ENCODE data around the gene RPL29.
A peak's percentile ranks its signal among the peaks of the same experiment; 100 is the strongest.

The RPL29 gene

DNA sequence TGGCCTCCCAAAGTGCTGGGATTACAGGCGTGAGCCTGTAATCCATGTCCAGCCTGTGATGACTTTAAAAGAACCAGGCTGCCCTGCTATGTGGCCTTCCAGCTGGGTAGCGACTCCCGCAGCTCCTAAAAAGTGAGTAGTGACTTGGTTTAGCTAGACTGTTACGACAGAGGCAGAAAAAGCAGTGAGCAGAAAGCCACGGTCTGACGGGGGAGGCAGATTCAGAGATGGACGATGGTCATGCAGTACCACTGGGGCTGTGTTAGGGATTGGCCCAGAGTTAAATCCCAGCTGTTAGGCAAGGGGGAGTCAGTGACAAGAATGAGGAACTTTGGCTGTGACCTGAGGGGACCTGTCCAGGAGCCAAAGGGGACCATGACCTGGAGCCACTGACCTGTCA is 3.1 kb upstream of the RPL29 start:
- H3K4me3 ChIP-seq (ENCODE audit: low read length in 2 of 2) = no peak overlapping the region
- H2AFZ ChIP-seq (ENCODE audit: low read length) = no peak overlapping the region
- peaks cover 0 to 2% (median 0%) of the 10 kb centered on the region in 3 experiments for H3K27me3 ChIP-seq (ENCODE audit: control insufficient read depth in 3 of 3, insufficient read depth in 3 of 3, low read depth in 1 of 3, low read length in 3 of 3)
- peaks cover 3% of the 10 kb centered on the region for H3K79me1 ChIP-seq (ENCODE audit: low read depth, low read length)
- no peak overlapping the region for H2BK15ac ChIP-seq (ENCODE audit: low read length)
- no peak overlapping the region for H2AK5ac ChIP-seq (ENCODE audit: low read depth, low read length)
- H2BK5ac ChIP-seq (ENCODE audit: low read length) = no peak overlapping the region
- no peak overlapping the region for H3K9ac ChIP-seq (ENCODE audit: low read depth, low read length, poor library complexity)
- no peak overlapping the region for H2BK12ac ChIP-seq (ENCODE audit: low read length)
- H3K9me3 ChIP-seq (replicated peaks in 1 of 2; ENCODE audit: control insufficient read depth in 2 of 2, insufficient read depth in 1 of 2, low read depth in 1 of 2, low read length in 2 of 2) = no peaks in the 10 kb centered on the region
- WGBS, 2 donors (ENCODE audit: extremely low coverage in 2 of 2, insufficient read length in 2 of 2, insufficient replicate concordance in 1 of 2) = no CpG with 5 or more reads among the region's 7 CpGs
- H3K4ac ChIP-seq (ENCODE audit: low read length) = no peak overlapping the region
- H3K14ac ChIP-seq (ENCODE audit: low read length) = no peak overlapping the region
- no peak overlapping the region for H4K91ac ChIP-seq (ENCODE audit: low read depth, low read length, poor library complexity)
- peaks cover 30 to 35% of the 10 kb centered on the region in 2 donors for H3K4me1 ChIP-seq (ENCODE audit: control insufficient read depth in 2 of 2, insufficient read depth in 1 of 2, low read depth in 1 of 2, low read length in 2 of 2)
- H4K8ac ChIP-seq (ENCODE audit: low read depth, low read length) = no peak overlapping the region
- peaks cover 11 to 17% of the 10 kb centered on the region in 2 donors for H3K36me3 ChIP-seq (replicated peaks in 1 of 2; ENCODE audit: control insufficient read depth in 2 of 2, insufficient read depth in 2 of 2, low read length in 2 of 2)
- no peak overlapping the region for H3K18ac ChIP-seq (ENCODE audit: low read length)
- DNase-seq (ENCODE audit: low spot score) = no peak
- no peak overlapping the region for H3K27ac ChIP-seq (replicated peaks; ENCODE audit: low read length)
- H3K23ac ChIP-seq (ENCODE audit: low read depth, low read length, poor library complexity) = no peak overlapping the region
- H3K4me2 ChIP-seq (ENCODE audit: insufficient read depth, low read length, poor library complexity, severe bottlenecking) = no peak overlapping the region
- no peak overlapping the region for H2BK120ac ChIP-seq (ENCODE audit: low read depth, low read length)

DNA sequence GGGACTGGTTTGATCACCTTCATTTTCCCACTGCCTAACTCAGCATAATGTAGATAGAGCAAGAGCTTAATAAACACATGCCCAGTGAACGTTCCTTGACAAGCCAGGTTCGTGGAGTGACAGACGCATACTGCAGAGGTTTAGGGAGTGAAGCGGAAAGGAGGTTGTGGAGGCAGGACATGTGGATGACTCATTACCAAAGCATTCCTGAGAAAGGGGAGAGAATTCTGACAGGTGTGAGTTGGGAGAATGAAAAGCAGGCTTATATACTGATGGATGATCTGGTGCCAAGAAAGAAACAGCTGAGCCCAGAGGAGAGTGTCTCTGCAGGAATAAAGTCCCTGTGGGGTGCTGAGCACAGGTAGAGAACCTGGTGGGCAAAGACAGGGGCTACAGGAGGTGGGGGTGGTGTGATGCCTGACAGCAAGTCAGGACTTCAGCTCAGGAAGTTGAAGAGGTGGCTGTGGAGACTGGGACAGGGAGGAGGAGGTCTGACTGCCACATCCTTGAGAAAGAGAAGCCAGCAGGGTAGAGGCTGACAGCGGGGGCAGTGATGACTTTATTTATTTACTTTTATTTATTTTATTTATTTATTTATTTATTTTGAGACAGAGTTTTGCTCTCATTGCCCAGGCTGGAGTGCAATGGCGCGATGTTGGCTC is 2.4 kb upstream of the RPL29 start:
- Histone ChIP-seq H2AFZ (ENCODE audit: low read length) (peak overlapping the region; percentile 41), H3K27ac (replicated peaks; ENCODE audit: low read length) (peak overlapping the region; percentile 25), H2BK120ac (ENCODE audit: low read depth, low read length) (no peak overlapping the region), H3K9ac (ENCODE audit: low read depth, low read length, poor library complexity) (no peak overlapping the region), H3K4ac (ENCODE audit: low read length) (no peak overlapping the region), H4K8ac (ENCODE audit: low read depth, low read length) (no peak overlapping the region), H2BK5ac (ENCODE audit: low read length) (no peak overlapping the region), H3K4me1 (ENCODE audit: control insufficient read depth in 2 of 2, insufficient read depth in 1 of 2, low read depth in 1 of 2, low read length in 2 of 2) (peaks cover 24 to 28% of the 10 kb centered on the region in 2 donors), H2BK12ac (ENCODE audit: low read length) (no peak overlapping the region), H3K27me3 (ENCODE audit: control insufficient read depth in 3 of 3, insufficient read depth in 3 of 3, low read depth in 1 of 3, low read length in 3 of 3) (peaks cover 0 to 2% (median 0%) of the 10 kb centered on the region in 3 experiments), H3K36me3 (replicated peaks in 1 of 2; ENCODE audit: control insufficient read depth in 2 of 2, insufficient read depth in 2 of 2, low read length in 2 of 2) (peaks cover 13 to 23% of the 10 kb centered on the region in 2 donors), H3K9me3 (replicated peaks in 1 of 2; ENCODE audit: control insufficient read depth in 2 of 2, insufficient read depth in 1 of 2, low read depth in 1 of 2, low read length in 2 of 2) (no peaks in the 10 kb centered on the region), H3K14ac (ENCODE audit: low read length) (no peak overlapping the region), H2AK5ac (ENCODE audit: low read depth, low read length) (no peak overlapping the region), H4K91ac (ENCODE audit: low read depth, low read length, poor library complexity) (no peak overlapping the region), H3K79me1 (ENCODE audit: low read depth, low read length) (peaks cover 3% of the 10 kb centered on the region), H3K4me2 (ENCODE audit: insufficient read depth, low read length, poor library complexity, severe bottlenecking) (no peak overlapping the region), H2BK15ac (ENCODE audit: low read length) (no peak overlapping the region), H3K18ac (ENCODE audit: low read length) (peak overlapping the region; percentile 23), H3K4me3 (ENCODE audit: low read length in 2 of 2) (no peak overlapping the region), H3K23ac (ENCODE audit: low read depth, low read length, poor library complexity) (no peak overlapping the region)
- DNase-seq (ENCODE audit: low spot score) = no peak
- no CpG with 5 or more reads among the region's 7 CpGs for WGBS, 2 donors (ENCODE audit: extremely low coverage in 2 of 2, insufficient read length in 2 of 2, insufficient replicate concordance in 1 of 2)

DNA sequence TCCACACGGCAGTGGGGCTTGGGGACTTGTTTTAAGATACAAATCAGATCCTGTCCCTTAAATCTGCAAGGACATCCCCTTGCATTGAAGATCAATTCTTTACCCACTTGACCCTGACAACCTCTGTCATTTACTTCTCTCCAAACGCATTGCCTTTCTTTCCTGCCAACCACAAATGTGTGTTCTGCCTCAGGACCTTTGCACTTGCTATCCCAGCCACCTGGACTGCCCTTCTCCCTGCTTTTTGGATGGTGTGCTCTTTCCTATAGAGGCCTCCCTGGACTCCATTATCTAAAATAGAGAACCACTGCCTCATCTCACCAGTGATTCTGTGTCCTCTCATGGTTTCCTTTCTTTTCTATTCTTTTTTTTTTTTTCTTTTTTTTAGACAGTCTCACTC is 1.5 kb upstream of the RPL29 start:
- no peak overlapping the region for H3K27ac ChIP-seq (replicated peaks; ENCODE audit: low read length)
- H2AFZ ChIP-seq (ENCODE audit: low read length) = no peak overlapping the region
- no peak overlapping the region for H2BK120ac ChIP-seq (ENCODE audit: low read depth, low read length)

DNA sequence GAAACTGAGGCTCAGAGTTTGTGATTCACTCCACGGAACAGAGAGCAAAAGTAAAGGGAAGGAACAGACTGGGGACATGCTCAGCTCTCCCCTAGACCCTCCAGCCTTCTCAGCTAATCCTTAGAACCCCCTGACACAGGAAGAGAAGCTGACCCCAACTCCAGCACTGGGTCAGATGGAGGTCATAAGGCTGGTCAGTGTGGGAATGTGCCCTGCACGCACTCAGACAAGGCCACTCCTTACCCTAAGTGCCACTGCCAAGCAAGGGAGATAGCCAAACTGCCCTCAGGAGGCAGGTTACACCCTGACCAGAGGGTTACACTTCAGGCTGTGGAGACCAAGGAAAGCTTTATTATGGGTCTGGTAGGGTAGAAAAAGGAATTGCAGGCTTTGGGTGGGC is 1.2 kb downstream of the RPL29 start:
- Histone ChIP-seq H3K23ac (ENCODE audit: low read depth, low read length, poor library complexity) (no peak overlapping the region), H3K79me1 (ENCODE audit: low read depth, low read length) (peaks cover 9% of the 10 kb centered on the region), H3K4ac (ENCODE audit: low read length) (no peak overlapping the region), H3K14ac (ENCODE audit: low read length) (no peak overlapping the region), H2BK120ac (ENCODE audit: low read depth, low read length) (no peak overlapping the region), H3K4me2 (ENCODE audit: insufficient read depth, low read length, poor library complexity, severe bottlenecking) (peak overlapping the region; percentile 63), H2BK12ac (ENCODE audit: low read length) (no peak overlapping the region), H3K9ac (ENCODE audit: low read depth, low read length, poor library complexity) (peak overlapping the region; percentile 56), H3K4me3 (ENCODE audit: low read length in 2 of 2) (peak overlapping the region; percentile 58 to 89), H3K9me3 (replicated peaks in 1 of 2; ENCODE audit: control insufficient read depth in 2 of 2, insufficient read depth in 1 of 2, low read depth in 1 of 2, low read length in 2 of 2) (no peaks in the 10 kb centered on the region), H4K91ac (ENCODE audit: low read depth, low read length, poor library complexity) (no peak overlapping the region), H2AFZ (ENCODE audit: low read length) (no peak overlapping the region), H2AK5ac (ENCODE audit: low read depth, low read length) (no peak overlapping the region), H2BK5ac (ENCODE audit: low read length) (no peak overlapping the region), H3K18ac (ENCODE audit: low read length) (no peak overlapping the region), H3K4me1 (ENCODE audit: control insufficient read depth in 2 of 2, insufficient read depth in 1 of 2, low read depth in 1 of 2, low read length in 2 of 2) (peaks cover 14 to 16% of the 10 kb centered on the region in 2 donors), H4K8ac (ENCODE audit: low read depth, low read length) (no peak overlapping the region), H3K36me3 (replicated peaks in 1 of 2; ENCODE audit: control insufficient read depth in 2 of 2, insufficient read depth in 2 of 2, low read length in 2 of 2) (peaks cover 28 to 41% of the 10 kb centered on the region in 2 donors), H2BK15ac (ENCODE audit: low read length) (no peak overlapping the region), H3K27ac (replicated peaks; ENCODE audit: low read length) (no peak overlapping the region), H3K27me3 (ENCODE audit: control insufficient read depth in 3 of 3, insufficient read depth in 3 of 3, low read depth in 1 of 3, low read length in 3 of 3) (no peaks in the 10 kb centered on the region)
- WGBS, 2 donors (ENCODE audit: extremely low coverage in 2 of 2, insufficient read length in 2 of 2, insufficient replicate concordance in 1 of 2) = no CpG with 5 or more reads among the region's 2 CpGs
- no peak for DNase-seq (ENCODE audit: low spot score)

More for the DNA sequence above, 1.5 kb upstream of the RPL29 start:
- Histone ChIP-seq H2BK5ac (ENCODE audit: low read length) (no peak overlapping the region), H3K23ac (ENCODE audit: low read depth, low read length, poor library complexity) (no peak overlapping the region), H4K91ac (ENCODE audit: low read depth, low read length, poor library complexity) (no peak overlapping the region), H3K4me1 (ENCODE audit: control insufficient read depth in 2 of 2, insufficient read depth in 1 of 2, low read depth in 1 of 2, low read length in 2 of 2) (peaks cover 20% of the 10 kb centered on the region in 2 donors), H3K79me1 (ENCODE audit: low read depth, low read length) (peaks cover 7% of the 10 kb centered on the region), H2AK5ac (ENCODE audit: low read depth, low read length) (no peak overlapping the region), H3K4me3 (ENCODE audit: low read length in 2 of 2) (no peak overlapping the region), H3K9ac (ENCODE audit: low read depth, low read length, poor library complexity) (no peak overlapping the region), H3K18ac (ENCODE audit: low read length) (no peak overlapping the region), H4K8ac (ENCODE audit: low read depth, low read length) (no peak overlapping the region), H2BK12ac (ENCODE audit: low read length) (no peak overlapping the region), H3K9me3 (replicated peaks in 1 of 2; ENCODE audit: control insufficient read depth in 2 of 2, insufficient read depth in 1 of 2, low read depth in 1 of 2, low read length in 2 of 2) (no peaks in the 10 kb centered on the region), H3K27me3 (ENCODE audit: control insufficient read depth in 3 of 3, insufficient read depth in 3 of 3, low read depth in 1 of 3, low read length in 3 of 3) (peaks cover 0 to 2% (median 0%) of the 10 kb centered on the region in 3 experiments), H3K36me3 (replicated peaks in 1 of 2; ENCODE audit: control insufficient read depth in 2 of 2, insufficient read depth in 2 of 2, low read length in 2 of 2) (peaks cover 21 to 31% of the 10 kb centered on the region in 2 donors), H3K4ac (ENCODE audit: low read length) (no peak overlapping the region), H3K4me2 (ENCODE audit: insufficient read depth, low read length, poor library complexity, severe bottlenecking) (no peak overlapping the region), H2BK15ac (ENCODE audit: low read length) (no peak overlapping the region), H3K14ac (ENCODE audit: low read length) (no peak overlapping the region)
- WGBS, 2 donors (ENCODE audit: extremely low coverage in 2 of 2, insufficient read length in 2 of 2, insufficient replicate concordance in 1 of 2) = no CpG with 5 or more reads among the region's 2 CpGs
- DNase-seq (ENCODE audit: low spot score) = no peak
